ENCODE data around the gene PIANP.
A peak's percentile ranks its signal among the peaks of the same experiment; 100 is the strongest.

The PIANP gene

DNA sequence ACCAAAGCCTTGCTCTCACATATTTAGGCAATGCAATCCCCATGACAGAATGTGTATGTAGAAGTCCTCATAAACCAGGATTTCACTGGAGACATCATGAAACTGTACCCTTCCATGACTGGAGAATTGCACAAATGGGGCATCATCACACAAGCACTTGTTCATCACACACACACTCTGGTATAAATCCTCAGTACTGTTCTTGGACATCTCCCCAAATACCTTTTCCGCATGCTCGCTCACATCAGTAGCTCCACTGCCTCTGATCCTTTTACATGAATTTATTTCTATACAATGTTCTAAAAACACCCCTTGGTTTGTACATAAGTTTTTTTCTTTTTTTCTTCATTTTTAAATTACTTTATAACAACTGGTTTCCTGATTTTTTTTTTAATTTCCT is 34.4 kb downstream of the PIANP start:
- H3K4me3 ChIP-seq (ENCODE audit: low read length in 2 of 2), result no peak overlapping the region
- no peaks in the 10 kb centered on the region for H3K9me3 ChIP-seq (ENCODE audit: control insufficient read depth in 2 of 2, low read length in 2 of 2)
- no peaks in the 10 kb centered on the region for H3K27me3 ChIP-seq (ENCODE audit: control insufficient read depth in 1 of 2, insufficient read depth in 2 of 2, low read length in 2 of 2)
- peaks cover 34 to 40% of the 10 kb centered on the region in 2 donors for H3K36me3 ChIP-seq (ENCODE audit: control insufficient read depth in 2 of 2, insufficient read depth in 2 of 2, low read length in 2 of 2)
- no peak overlapping the region for H3K27ac ChIP-seq (ENCODE audit: low read length)
- H3K4me1 ChIP-seq (ENCODE audit: control insufficient read depth, insufficient read depth, low read length), result peaks cover 4% of the 10 kb centered on the region
- H3K9ac ChIP-seq (ENCODE audit: low read length in 2 of 2), result no peak overlapping the region

- Histone ChIP-seq H3K4me1 (ENCODE audit: control insufficient read depth, insufficient read depth, low read length) (peaks cover 4% of the 10 kb centered on the region), H3K9me3 (ENCODE audit: control insufficient read depth in 2 of 2, low read length in 2 of 2) (no peaks in the 10 kb centered on the region), H3K4me3 (ENCODE audit: low read length in 2 of 2) (no peak overlapping the region), H3K9ac (ENCODE audit: low read length in 2 of 2) (no peak overlapping the region), H3K27me3 (ENCODE audit: control insufficient read depth in 1 of 2, insufficient read depth in 2 of 2, low read length in 2 of 2) (no peaks in the 10 kb centered on the region), H3K27ac (ENCODE audit: low read length) (no peak overlapping the region), H3K36me3 (ENCODE audit: control insufficient read depth in 2 of 2, insufficient read depth in 2 of 2, low read length in 2 of 2) (peaks cover 21 to 28% of the 10 kb centered on the region in 2 donors)
Observed at GRCh38 chr12:6664902-6665301, 35.7 kb downstream of the PIANP start.

- peak within 1 kb of the TSS; percentile 82 to 93 for H3K4me3 ChIP-seq (ENCODE audit: low read length in 2 of 2)
- H3K9me3 ChIP-seq (ENCODE audit: control insufficient read depth in 2 of 2, low read length in 2 of 2), result no peaks in the 10 kb centered on the region
- peak within 1 kb of the TSS; percentile 72 to 80 for H3K9ac ChIP-seq (ENCODE audit: low read length in 2 of 2)
- H3K4me1 ChIP-seq (ENCODE audit: control insufficient read depth, insufficient read depth, low read length), result peaks cover 4% of the 10 kb centered on the region
- H3K27me3 ChIP-seq (ENCODE audit: control insufficient read depth in 1 of 2, insufficient read depth in 2 of 2, low read length in 2 of 2), result no peaks in the 10 kb centered on the region
- H3K27ac ChIP-seq (ENCODE audit: low read length), result peak within 1 kb of the TSS; percentile 74
- H3K36me3 ChIP-seq (ENCODE audit: control insufficient read depth in 2 of 2, insufficient read depth in 2 of 2, low read length in 2 of 2), result peaks cover 15% of the 10 kb centered on the region in 2 donors
Observed at GRCh38 chr12:6662906-6663742, 37.5 kb downstream of the PIANP start, which contains the start of gene ING4. TSS of gene ING4 (minus strand) at chr12:6663119. CDS start at chr12:6663101, 18 bp downstream.

DNA sequence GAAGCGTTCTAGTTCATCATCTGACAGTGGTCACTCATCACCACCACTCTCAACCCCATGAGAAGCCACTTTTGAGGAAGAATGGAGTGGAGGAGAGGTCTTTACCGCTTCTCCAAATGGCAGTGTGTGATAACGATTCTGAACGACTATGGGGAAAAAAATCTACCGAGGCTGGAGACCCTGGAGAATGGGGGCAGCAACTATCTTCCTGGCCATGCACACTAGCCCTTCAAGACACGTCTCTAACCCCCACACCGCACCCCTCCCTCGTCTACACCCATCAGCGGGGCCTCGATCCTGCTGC is 38.1 kb downstream of the PIANP start:
- H3K9ac ChIP-seq (ENCODE audit: low read length in 2 of 2), result peak overlapping the region; percentile 72 to 80
- H3K9me3 ChIP-seq (ENCODE audit: control insufficient read depth in 2 of 2, low read length in 2 of 2), result no peaks in the 10 kb centered on the region
- H3K27me3 ChIP-seq (ENCODE audit: control insufficient read depth in 1 of 2, insufficient read depth in 2 of 2, low read length in 2 of 2), result no peaks in the 10 kb centered on the region
- H3K27ac ChIP-seq (ENCODE audit: low read length), result peak overlapping the region; percentile 74
- peaks cover 11 to 12% of the 10 kb centered on the region in 2 donors for H3K36me3 ChIP-seq (ENCODE audit: control insufficient read depth in 2 of 2, insufficient read depth in 2 of 2, low read length in 2 of 2)
- H3K4me1 ChIP-seq (ENCODE audit: control insufficient read depth, insufficient read depth, low read length), result peaks cover 4% of the 10 kb centered on the region
- H3K4me3 ChIP-seq (ENCODE audit: low read length in 2 of 2), result peak overlapping the region; percentile 82 to 93

GRCh38 chr12:6653987-6654386 is 46.6 kb downstream of the PIANP start:
- H3K9me3 ChIP-seq (ENCODE audit: control insufficient read depth in 2 of 2, low read length in 2 of 2), result no peaks in the 10 kb centered on the region
- H3K4me3 ChIP-seq (ENCODE audit: low read length in 2 of 2), result no peak overlapping the region
- H3K9ac ChIP-seq (ENCODE audit: low read length in 2 of 2), result no peak overlapping the region
- H3K4me1 ChIP-seq (ENCODE audit: control insufficient read depth, insufficient read depth, low read length), result no peaks in the 10 kb centered on the region
- peaks cover 46 to 53% of the 10 kb centered on the region in 2 donors for H3K36me3 ChIP-seq (ENCODE audit: control insufficient read depth in 2 of 2, insufficient read depth in 2 of 2, low read length in 2 of 2)
- no peak overlapping the region for H3K27ac ChIP-seq (ENCODE audit: low read length)
- H3K27me3 ChIP-seq (ENCODE audit: control insufficient read depth in 1 of 2, insufficient read depth in 2 of 2, low read length in 2 of 2), result no peaks in the 10 kb centered on the region

DNA sequence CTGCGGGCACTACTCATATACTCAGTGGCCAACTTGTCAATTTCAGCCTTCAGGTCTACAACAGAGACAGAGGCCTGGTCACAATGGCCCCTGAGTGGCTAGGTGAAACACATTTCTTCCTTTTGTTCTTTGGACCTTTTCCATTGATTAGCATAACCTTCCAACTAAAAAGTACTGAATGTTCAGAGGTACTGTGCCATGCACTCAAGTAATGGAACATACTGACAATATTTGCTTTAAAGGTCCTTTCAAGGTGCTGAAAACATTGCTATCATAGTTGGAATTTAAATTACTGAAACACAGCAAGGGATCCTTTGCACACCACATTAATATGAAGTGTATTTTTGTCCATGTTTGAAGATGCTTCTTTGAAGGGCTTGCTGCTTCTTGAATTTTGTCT is 47.3 kb downstream of the PIANP start:
- Histone ChIP-seq H3K4me3 (ENCODE audit: low read length in 2 of 2) (no peak overlapping the region), H3K27ac (ENCODE audit: low read length) (no peak overlapping the region), H3K4me1 (ENCODE audit: control insufficient read depth, insufficient read depth, low read length) (no peaks in the 10 kb centered on the region), H3K27me3 (ENCODE audit: control insufficient read depth in 1 of 2, insufficient read depth in 2 of 2, low read length in 2 of 2) (no peaks in the 10 kb centered on the region), H3K36me3 (ENCODE audit: control insufficient read depth in 2 of 2, insufficient read depth in 2 of 2, low read length in 2 of 2) (peaks cover 46 to 51% of the 10 kb centered on the region in 2 donors), H3K9ac (ENCODE audit: low read length in 2 of 2) (no peak overlapping the region), H3K9me3 (ENCODE audit: control insufficient read depth in 2 of 2, low read length in 2 of 2) (no peaks in the 10 kb centered on the region)

- Histone ChIP-seq H3K27ac (ENCODE audit: low read length) (no peak overlapping the region), H3K9ac (ENCODE audit: low read length in 2 of 2) (no peak overlapping the region), H3K9me3 (ENCODE audit: control insufficient read depth in 2 of 2, low read length in 2 of 2) (no peaks in the 10 kb centered on the region), H3K4me1 (ENCODE audit: control insufficient read depth, insufficient read depth, low read length) (no peaks in the 10 kb centered on the region), H3K36me3 (ENCODE audit: control insufficient read depth in 2 of 2, insufficient read depth in 2 of 2, low read length in 2 of 2) (peaks cover 46 to 49% of the 10 kb centered on the region in 2 donors), H3K4me3 (ENCODE audit: low read length in 2 of 2) (no peak overlapping the region), H3K27me3 (ENCODE audit: control insufficient read depth in 1 of 2, insufficient read depth in 2 of 2, low read length in 2 of 2) (no peaks in the 10 kb centered on the region)
Observed at GRCh38 chr12:6652391-6652790, 48.2 kb downstream of the PIANP start.

DNA sequence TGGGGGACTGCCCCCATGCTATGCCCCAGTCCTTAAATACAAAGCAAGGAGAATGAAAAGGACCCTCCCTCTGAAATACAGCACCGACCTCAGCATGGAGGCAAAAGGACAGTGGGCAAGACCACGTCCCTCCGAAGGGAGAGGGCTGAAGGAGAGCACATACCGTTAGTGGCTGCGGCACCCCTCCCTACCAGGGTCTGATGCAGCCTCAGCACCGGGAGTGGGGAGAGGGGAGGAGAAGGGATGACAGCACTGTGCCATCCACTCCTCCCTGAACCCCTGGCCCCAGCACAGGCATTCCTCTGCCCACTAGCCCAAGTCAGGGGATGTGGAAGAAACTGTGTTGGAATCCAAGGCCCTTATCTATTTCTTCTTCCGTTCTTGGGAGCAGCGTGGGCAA is 49.8 kb downstream of the PIANP start:
- H3K9me3 ChIP-seq (ENCODE audit: control insufficient read depth in 2 of 2, low read length in 2 of 2), result no peaks in the 10 kb centered on the region
- no peak overlapping the region for H3K27ac ChIP-seq (ENCODE audit: low read length)
- no peaks in the 10 kb centered on the region for H3K27me3 ChIP-seq (ENCODE audit: control insufficient read depth in 1 of 2, insufficient read depth in 2 of 2, low read length in 2 of 2)
- no peak overlapping the region for H3K9ac ChIP-seq (ENCODE audit: low read length in 2 of 2)
- no peak overlapping the region for H3K4me3 ChIP-seq (ENCODE audit: low read length in 2 of 2)
- H3K36me3 ChIP-seq (ENCODE audit: control insufficient read depth in 2 of 2, insufficient read depth in 2 of 2, low read length in 2 of 2), result peaks cover 37 to 39% of the 10 kb centered on the region in 2 donors
- peaks cover 7% of the 10 kb centered on the region for H3K4me1 ChIP-seq (ENCODE audit: control insufficient read depth, insufficient read depth, low read length)

DNA sequence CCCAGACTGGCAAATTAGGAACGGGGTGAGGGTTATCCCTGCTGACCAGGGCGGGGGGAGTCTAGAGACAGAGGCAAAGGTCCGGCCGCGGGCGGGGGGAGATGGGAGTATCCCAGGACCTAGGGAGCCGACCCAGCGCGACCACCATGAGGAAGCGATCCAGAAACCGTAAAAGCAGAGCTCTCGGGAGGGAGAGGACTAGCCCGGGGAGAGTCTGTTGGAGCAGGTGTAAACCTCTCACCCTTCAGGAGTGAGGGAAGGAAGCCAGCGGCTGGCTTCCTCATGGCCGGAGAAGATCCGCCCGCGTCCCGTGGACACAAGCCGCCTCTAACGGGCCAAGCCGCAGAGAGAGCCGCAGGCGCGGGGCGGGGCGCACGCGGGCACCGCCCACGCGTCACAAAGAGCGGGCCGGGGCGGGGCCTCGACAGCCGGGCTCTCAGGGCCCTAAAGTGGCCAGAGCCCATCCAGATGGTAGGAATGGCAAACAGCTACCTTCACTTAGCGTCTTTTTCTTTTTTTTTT is 53.5 kb downstream of the PIANP start, which contains the start of gene ACRBP:
TSS of gene ACRBP (minus strand) at position 350 of the 522 bp plus-strand sequence. CDS start at position 284, 66 bp downstream.
- Histone ChIP-seq H3K27ac (ENCODE audit: low read length) (no peak within 1 kb of the TSS), H3K9ac (ENCODE audit: low read length in 2 of 2) (peak within 1 kb of the TSS; percentile 72 to 79), H3K36me3 (ENCODE audit: control insufficient read depth in 2 of 2, insufficient read depth in 2 of 2, low read length in 2 of 2) (peaks cover 17% of the 10 kb centered on the region in 2 donors), H3K4me3 (ENCODE audit: low read length in 2 of 2) (peak within 1 kb of the TSS; percentile 73 to 77), H3K4me1 (ENCODE audit: control insufficient read depth, insufficient read depth, low read length) (peaks cover 7% of the 10 kb centered on the region), H3K27me3 (ENCODE audit: control insufficient read depth in 1 of 2, insufficient read depth in 2 of 2, low read length in 2 of 2) (no peaks in the 10 kb centered on the region), H3K9me3 (ENCODE audit: control insufficient read depth in 2 of 2, low read length in 2 of 2) (no peaks in the 10 kb centered on the region)

GRCh38 chr12:6646276-6647082 is 54.1 kb downstream of the PIANP start:
- no peak overlapping the region for H3K27ac ChIP-seq (ENCODE audit: low read length)
- H3K27me3 ChIP-seq (ENCODE audit: control insufficient read depth in 1 of 2, insufficient read depth in 2 of 2, low read length in 2 of 2), result no peaks in the 10 kb centered on the region
- H3K36me3 ChIP-seq (ENCODE audit: control insufficient read depth in 2 of 2, insufficient read depth in 2 of 2, low read length in 2 of 2), result peaks cover 13% of the 10 kb centered on the region in 2 donors
- no peaks in the 10 kb centered on the region for H3K9me3 ChIP-seq (ENCODE audit: control insufficient read depth in 2 of 2, low read length in 2 of 2)
- peak overlapping the region; percentile 72 to 79 for H3K9ac ChIP-seq (ENCODE audit: low read length in 2 of 2)
- H3K4me1 ChIP-seq (ENCODE audit: control insufficient read depth, insufficient read depth, low read length), result peaks cover 7% of the 10 kb centered on the region
- peak overlapping the region; percentile 73 to 77 for H3K4me3 ChIP-seq (ENCODE audit: low read length in 2 of 2)
